Measurements from ENCODE around the gene ZPLD1.
A peak's percentile ranks its signal among the peaks of the same experiment; 100 is the strongest.

The ZPLD1 gene

GRCh38 chr3:102434715-102435114 is at the start of gene ZPLD1:
Gene ZPLD1 (plus strand): TSS chr3:102435015. CDS start chr3:102438488, 3,473 bp downstream.
- Histone ChIP-seq H3K9me3 (ENCODE audit: control insufficient read depth, low read length) (no peaks in the 10 kb centered on the region), H3K9ac (ENCODE audit: low read length) (no peak within 1 kb of the TSS), H3K4me1 (ENCODE audit: control insufficient read depth, insufficient read depth, low read length) (no peaks in the 10 kb centered on the region), H3K36me3 (ENCODE audit: control insufficient read depth, insufficient read depth, low read length, severe bottlenecking) (no peaks in the 10 kb centered on the region), H3K27me3 (replicated peaks; ENCODE audit: control insufficient read depth, insufficient read depth, low read length) (no peaks in the 10 kb centered on the region), H3K4me3 (ENCODE audit: low read length) (no peak within 1 kb of the TSS)
- no peak for DNase-seq (ENCODE audit: low read depth)

- DNase-seq (ENCODE audit: low read depth), result no peak
- Histone ChIP-seq H3K9me3 (ENCODE audit: control insufficient read depth, low read length) (no peaks in the 10 kb centered on the region), H3K4me3 (ENCODE audit: low read length) (no peak overlapping the region), H3K36me3 (ENCODE audit: control insufficient read depth, insufficient read depth, low read length, severe bottlenecking) (no peaks in the 10 kb centered on the region), H3K4me1 (ENCODE audit: control insufficient read depth, insufficient read depth, low read length) (no peaks in the 10 kb centered on the region), H3K9ac (ENCODE audit: low read length) (no peak overlapping the region), H3K27me3 (replicated peaks; ENCODE audit: control insufficient read depth, insufficient read depth, low read length) (no peaks in the 10 kb centered on the region)
These were observed 44.5 kb upstream of the ZPLD1 start for GRCh38 chr3:102390171-102390864.

DNA sequence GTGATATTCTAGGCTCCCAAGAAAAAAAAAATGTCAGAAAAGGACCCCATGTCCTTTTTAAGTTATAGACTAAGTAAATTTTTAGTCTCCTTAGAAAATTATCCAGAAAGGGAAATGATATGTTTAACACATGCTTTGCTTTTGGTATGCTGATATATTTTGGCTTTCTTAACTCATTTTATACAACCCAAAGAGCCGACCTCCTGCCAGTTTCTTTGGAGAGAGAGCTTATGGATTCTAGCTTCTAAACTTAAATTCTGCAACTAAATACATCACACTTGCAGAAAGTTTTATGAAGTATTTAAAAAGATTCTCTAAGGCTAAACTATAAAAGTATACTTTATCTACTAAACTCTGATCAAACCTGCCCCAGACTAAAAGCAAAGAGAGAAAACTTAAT is 43.9 kb upstream of the ZPLD1 start:
- no peak overlapping the region for H3K4me3 ChIP-seq (ENCODE audit: low read length)
- no peak for DNase-seq (ENCODE audit: low read depth)
- no peaks in the 10 kb centered on the region for H3K36me3 ChIP-seq (ENCODE audit: control insufficient read depth, insufficient read depth, low read length, severe bottlenecking)
- H3K27me3 ChIP-seq (replicated peaks; ENCODE audit: control insufficient read depth, insufficient read depth, low read length), result no peaks in the 10 kb centered on the region
- no peaks in the 10 kb centered on the region for H3K9me3 ChIP-seq (ENCODE audit: control insufficient read depth, low read length)
- no peak overlapping the region for H3K9ac ChIP-seq (ENCODE audit: low read length)
- no peaks in the 10 kb centered on the region for H3K4me1 ChIP-seq (ENCODE audit: control insufficient read depth, insufficient read depth, low read length)

GRCh38 chr3:102391491-102391890 is 43.3 kb upstream of the ZPLD1 start:
- Histone ChIP-seq H3K4me3 (ENCODE audit: low read length) (no peak overlapping the region), H3K27me3 (replicated peaks; ENCODE audit: control insufficient read depth, insufficient read depth, low read length) (no peaks in the 10 kb centered on the region), H3K9me3 (ENCODE audit: control insufficient read depth, low read length) (no peaks in the 10 kb centered on the region), H3K9ac (ENCODE audit: low read length) (no peak overlapping the region), H3K36me3 (ENCODE audit: control insufficient read depth, insufficient read depth, low read length, severe bottlenecking) (no peaks in the 10 kb centered on the region), H3K4me1 (ENCODE audit: control insufficient read depth, insufficient read depth, low read length) (no peaks in the 10 kb centered on the region)
- no peak for DNase-seq (ENCODE audit: low read depth)

DNA sequence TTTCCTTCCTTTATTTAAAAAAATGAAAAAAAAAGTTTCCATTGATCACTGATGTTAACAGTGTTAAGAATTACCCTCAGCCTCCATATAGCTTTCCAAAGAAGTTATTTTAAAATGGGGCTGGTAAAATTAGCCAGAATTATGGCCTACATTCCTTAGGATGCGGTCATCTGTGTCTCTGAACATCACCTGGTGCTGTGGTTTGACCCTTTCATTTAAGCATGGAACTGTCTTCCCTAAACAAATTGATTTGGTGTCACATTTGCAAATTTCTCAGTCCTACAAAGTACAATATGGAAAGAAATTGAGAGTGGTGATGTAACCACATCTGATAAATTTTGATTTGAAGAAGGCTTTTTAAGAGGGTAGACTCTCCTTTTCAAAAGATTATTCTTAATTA is 40.3 kb upstream of the ZPLD1 start:
- Histone ChIP-seq H3K27me3 (replicated peaks; ENCODE audit: control insufficient read depth, insufficient read depth, low read length) (no peaks in the 10 kb centered on the region), H3K9ac (ENCODE audit: low read length) (no peak overlapping the region), H3K36me3 (ENCODE audit: control insufficient read depth, insufficient read depth, low read length, severe bottlenecking) (no peaks in the 10 kb centered on the region), H3K4me1 (ENCODE audit: control insufficient read depth, insufficient read depth, low read length) (no peaks in the 10 kb centered on the region), H3K9me3 (ENCODE audit: control insufficient read depth, low read length) (no peaks in the 10 kb centered on the region), H3K4me3 (ENCODE audit: low read length) (no peak overlapping the region)
- no peak for DNase-seq (ENCODE audit: low read depth)

DNA sequence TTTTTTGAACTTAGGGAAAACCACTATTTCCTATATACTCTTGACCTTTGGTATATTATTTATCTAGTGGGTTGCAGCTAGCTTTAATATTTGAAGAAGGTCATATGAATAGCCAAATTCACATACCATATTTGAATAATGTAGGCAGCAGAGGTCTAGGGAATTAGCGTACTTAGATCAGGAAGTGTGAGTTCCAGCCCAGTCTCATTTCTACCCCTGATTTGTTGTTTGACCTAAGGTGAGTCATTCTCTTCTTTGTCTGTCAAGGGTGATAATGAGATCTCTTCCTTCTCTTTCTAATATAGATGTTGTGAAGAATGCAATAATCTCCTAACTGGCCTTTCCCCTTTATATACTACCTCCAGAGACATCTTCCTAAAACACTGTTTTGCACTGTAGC is 36.6 kb upstream of the ZPLD1 start:
- H3K9ac ChIP-seq (ENCODE audit: low read length), result no peak overlapping the region
- DNase-seq (ENCODE audit: low read depth), result no peak
- no peaks in the 10 kb centered on the region for H3K9me3 ChIP-seq (ENCODE audit: control insufficient read depth, low read length)
- no peaks in the 10 kb centered on the region for H3K27me3 ChIP-seq (replicated peaks; ENCODE audit: control insufficient read depth, insufficient read depth, low read length)
- no peak overlapping the region for H3K4me3 ChIP-seq (ENCODE audit: low read length)
- no peaks in the 10 kb centered on the region for H3K36me3 ChIP-seq (ENCODE audit: control insufficient read depth, insufficient read depth, low read length, severe bottlenecking)
- no peaks in the 10 kb centered on the region for H3K4me1 ChIP-seq (ENCODE audit: control insufficient read depth, insufficient read depth, low read length)

DNA sequence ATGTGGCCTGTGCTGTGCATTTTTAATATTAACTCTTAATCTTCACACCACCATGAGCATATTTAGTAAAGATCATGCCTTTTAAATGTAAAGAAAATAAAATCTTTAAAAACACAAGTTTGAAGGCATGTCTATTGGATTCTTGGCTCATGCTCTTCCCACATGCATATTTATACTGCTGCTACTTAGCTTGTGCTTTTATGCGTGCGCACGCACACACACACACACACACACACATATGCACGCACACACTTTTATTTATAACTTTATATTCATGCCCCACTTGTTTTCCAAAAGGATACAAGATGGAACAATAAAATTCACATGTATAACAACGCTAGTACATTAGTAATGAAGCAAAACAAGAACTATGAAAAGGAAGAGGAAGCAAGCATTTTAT is 36.1 kb upstream of the ZPLD1 start:
- H3K27me3 ChIP-seq (replicated peaks; ENCODE audit: control insufficient read depth, insufficient read depth, low read length), result no peaks in the 10 kb centered on the region
- H3K4me1 ChIP-seq (ENCODE audit: control insufficient read depth, insufficient read depth, low read length), result no peaks in the 10 kb centered on the region
- H3K9ac ChIP-seq (ENCODE audit: low read length), result no peak overlapping the region
- no peak overlapping the region for H3K4me3 ChIP-seq (ENCODE audit: low read length)
- H3K9me3 ChIP-seq (ENCODE audit: control insufficient read depth, low read length), result no peaks in the 10 kb centered on the region
- no peak for DNase-seq (ENCODE audit: low read depth)
- H3K36me3 ChIP-seq (ENCODE audit: control insufficient read depth, insufficient read depth, low read length, severe bottlenecking), result no peaks in the 10 kb centered on the region

- DNase-seq (ENCODE audit: low read depth), result peak; percentile 0
- Histone ChIP-seq H3K4me1 (ENCODE audit: control insufficient read depth, insufficient read depth, low read length) (no peaks in the 10 kb centered on the region), H3K9ac (ENCODE audit: low read length) (no peak overlapping the region), H3K9me3 (ENCODE audit: control insufficient read depth, low read length) (no peaks in the 10 kb centered on the region), H3K27me3 (replicated peaks; ENCODE audit: control insufficient read depth, insufficient read depth, low read length) (no peaks in the 10 kb centered on the region), H3K4me3 (ENCODE audit: low read length) (no peak overlapping the region), H3K36me3 (ENCODE audit: control insufficient read depth, insufficient read depth, low read length, severe bottlenecking) (no peaks in the 10 kb centered on the region)
These were observed 34.7 kb upstream of the ZPLD1 start for GRCh38 chr3:102400142-102400541.

GRCh38 chr3:102400766-102401165 is 34.0 kb upstream of the ZPLD1 start:
- H3K4me1 ChIP-seq (ENCODE audit: control insufficient read depth, insufficient read depth, low read length), result no peaks in the 10 kb centered on the region
- no peaks in the 10 kb centered on the region for H3K9me3 ChIP-seq (ENCODE audit: control insufficient read depth, low read length)
- H3K9ac ChIP-seq (ENCODE audit: low read length), result no peak overlapping the region
- H3K36me3 ChIP-seq (ENCODE audit: control insufficient read depth, insufficient read depth, low read length, severe bottlenecking), result no peaks in the 10 kb centered on the region
- no peak for DNase-seq (ENCODE audit: low read depth)
- no peak overlapping the region for H3K4me3 ChIP-seq (ENCODE audit: low read length)
- H3K27me3 ChIP-seq (replicated peaks; ENCODE audit: control insufficient read depth, insufficient read depth, low read length), result no peaks in the 10 kb centered on the region

- H3K9ac ChIP-seq (ENCODE audit: low read length), result no peak overlapping the region
- H3K36me3 ChIP-seq (ENCODE audit: control insufficient read depth, insufficient read depth, low read length, severe bottlenecking), result no peaks in the 10 kb centered on the region
- H3K4me1 ChIP-seq (ENCODE audit: control insufficient read depth, insufficient read depth, low read length), result no peaks in the 10 kb centered on the region
- no peaks in the 10 kb centered on the region for H3K9me3 ChIP-seq (ENCODE audit: control insufficient read depth, low read length)
- H3K27me3 ChIP-seq (replicated peaks; ENCODE audit: control insufficient read depth, insufficient read depth, low read length), result no peaks in the 10 kb centered on the region
- no peak overlapping the region for H3K4me3 ChIP-seq (ENCODE audit: low read length)
- DNase-seq (ENCODE audit: low read depth), result no peak
These were observed 24.2 kb upstream of the ZPLD1 start for GRCh38 chr3:102410616-102411015.

DNA sequence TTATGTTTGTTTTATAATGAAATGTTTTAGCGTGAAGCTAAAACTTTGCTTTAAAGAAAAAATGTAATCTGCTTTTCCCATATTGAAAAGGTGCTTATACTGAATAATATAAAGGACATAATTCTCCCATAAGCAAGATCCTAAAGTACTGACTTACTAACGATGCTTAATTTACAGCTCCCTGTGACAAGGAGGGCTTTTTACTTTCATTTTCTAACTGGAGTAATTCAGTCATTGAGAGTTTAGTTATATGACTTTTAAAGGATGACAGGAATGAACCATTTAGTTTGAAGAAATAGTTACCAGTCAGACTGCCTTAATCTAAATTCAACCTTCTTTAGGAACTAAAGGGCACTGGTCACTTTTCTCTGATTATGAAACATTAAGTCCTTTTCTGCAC is 19.3 kb upstream of the ZPLD1 start:
- no peaks in the 10 kb centered on the region for H3K9me3 ChIP-seq (ENCODE audit: control insufficient read depth, low read length)
- DNase-seq (ENCODE audit: low read depth), result peak; percentile 15
- H3K9ac ChIP-seq (ENCODE audit: low read length), result no peak overlapping the region
- H3K27me3 ChIP-seq (replicated peaks; ENCODE audit: control insufficient read depth, insufficient read depth, low read length), result no peaks in the 10 kb centered on the region
- no peaks in the 10 kb centered on the region for H3K4me1 ChIP-seq (ENCODE audit: control insufficient read depth, insufficient read depth, low read length)
- H3K36me3 ChIP-seq (ENCODE audit: control insufficient read depth, insufficient read depth, low read length, severe bottlenecking), result no peaks in the 10 kb centered on the region
- peak overlapping the region; percentile 73 for H3K4me3 ChIP-seq (ENCODE audit: low read length)

- Histone ChIP-seq H3K9me3 (ENCODE audit: control insufficient read depth, low read length) (no peaks in the 10 kb centered on the region), H3K36me3 (ENCODE audit: control insufficient read depth, insufficient read depth, low read length, severe bottlenecking) (no peaks in the 10 kb centered on the region), H3K27me3 (replicated peaks; ENCODE audit: control insufficient read depth, insufficient read depth, low read length) (no peaks in the 10 kb centered on the region), H3K4me3 (ENCODE audit: low read length) (no peak overlapping the region), H3K9ac (ENCODE audit: low read length) (no peak overlapping the region), H3K4me1 (ENCODE audit: control insufficient read depth, insufficient read depth, low read length) (no peaks in the 10 kb centered on the region)
- no peak for DNase-seq (ENCODE audit: low read depth)
These were observed 15.0 kb upstream of the ZPLD1 start for GRCh38 chr3:102419786-102420185.

All from adipocyte (in vitro differentiated cells).